Astrocyte of the cerebellum (primary cell): Measurements from ENCODE around the gene AFF2.

ENCODE experiments used
- DNase-seq: peaks from one replicate; pipeline ENCODE4 v3.0.0-alpha.2; 2011; ENCODE audit warnings: low read depth
- H3K4me3 ChIP-seq: 2 replicates; pipeline ENCODE4 v1.5.1; 2011; ENCODE audit warnings: mild to moderate bottlenecking, low read depth, low read length, moderate library complexity
- CTCF ChIP-seq: IDR thresholded peaks from 2 replicates; pipeline ENCODE4 v1.5.1; 2012; ENCODE audit warnings: low read length, low read depth, moderate library complexity, mild to moderate bottlenecking; ENCODE audit errors: missing control alignments
- in situ Hi-C: cut with HindIII; loops from 2 replicates; pipeline ENCODE4 v1.10.0; 2017; ENCODE audit warnings: low sequenced_read_pairs

Gene AFF2

GRCh38 chrX:148928811-148929210 lies 428.4 kb downstream of the AFF2 start:
- no peak for DNase-seq
- in situ Hi-C loops: no loop called here
- no peak for TF ChIP-seq CTCF
- no peak overlapping the region for H3K4me3 ChIP-seq

- no peak for TF ChIP-seq CTCF
- no peak for DNase-seq
- no peak overlapping the region for H3K4me3 ChIP-seq
- in situ Hi-C loops: no loop called here
Measured at GRCh38 chrX:148929686-148930085, 429.3 kb downstream of the AFF2 start.

- H3K4me3 ChIP-seq: no peak overlapping the region
- TF ChIP-seq CTCF: no peak
- DNase-seq: no peak
- in situ Hi-C loops: no loop called here
Measured at GRCh38 chrX:148930206-148930729, 429.9 kb downstream of the AFF2 start.

- in situ Hi-C loops: no loop called here
- H3K4me3 ChIP-seq: no peak overlapping the region
- no peak for DNase-seq
- no peak for TF ChIP-seq CTCF
Measured at GRCh38 chrX:148933881-148934280, 433.5 kb downstream of the AFF2 start.

- DNase-seq: no peak
- no peak overlapping the region for H3K4me3 ChIP-seq
- in situ Hi-C loops: no loop called here
- TF ChIP-seq CTCF: no peak
Measured at GRCh38 chrX:148938348-148938747, 437.9 kb downstream of the AFF2 start.

- DNase-seq: no peak
- peak; percentile 4 for TF ChIP-seq CTCF
- no peak overlapping the region for H3K4me3 ChIP-seq
- in situ Hi-C loops: no loop called here
Measured at GRCh38 chrX:148940411-148940996, 440.1 kb downstream of the AFF2 start.
